ENCODE results near the gene CUL4A.

The CUL4A gene

DNA sequence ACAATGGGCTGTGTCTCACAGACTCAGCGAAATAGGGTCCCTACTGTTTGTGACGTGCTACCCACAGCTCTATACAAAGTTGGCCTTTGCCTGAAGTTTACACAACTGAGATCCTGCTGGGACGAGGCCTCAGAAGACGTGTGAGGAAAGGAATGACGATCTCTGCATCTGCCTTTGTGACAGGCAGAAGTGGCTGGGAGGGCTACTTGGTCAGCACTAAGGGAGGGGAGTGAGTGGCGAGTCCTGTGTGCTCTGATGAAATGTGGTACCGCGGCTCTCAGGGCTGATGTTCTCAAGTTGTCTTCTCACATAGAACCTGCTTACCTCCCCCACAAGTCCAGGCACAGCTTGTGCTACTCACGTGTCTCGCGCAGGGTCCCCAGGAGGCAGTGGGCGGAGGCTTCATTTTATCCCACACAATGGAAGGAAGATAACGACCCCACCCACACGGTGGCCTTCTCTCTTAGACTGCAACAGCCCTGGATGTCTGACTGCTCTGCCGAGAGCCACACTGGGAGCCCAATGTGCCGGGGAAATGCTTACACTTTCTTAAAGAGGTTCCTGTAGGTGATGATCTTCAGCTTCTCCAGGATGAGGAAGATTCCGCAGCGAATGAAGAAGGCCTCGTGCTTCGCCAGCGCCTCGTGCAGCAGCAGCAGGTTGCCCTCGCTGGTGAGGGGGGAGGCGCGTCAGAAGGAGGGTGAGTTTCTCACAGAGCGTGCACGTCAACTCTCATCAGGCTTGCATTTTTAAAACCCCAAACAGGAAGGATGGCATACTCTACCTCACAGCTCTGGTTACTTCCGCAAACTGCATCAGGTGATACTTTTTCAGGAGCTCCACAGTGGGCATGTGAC lies 29.8 kb upstream of the CUL4A start:
- no peak overlapping the region for H3K4me3 ChIP-seq (ENCODE audit: low read depth, low read length)
- TF ChIP-seq, protein P1, sequence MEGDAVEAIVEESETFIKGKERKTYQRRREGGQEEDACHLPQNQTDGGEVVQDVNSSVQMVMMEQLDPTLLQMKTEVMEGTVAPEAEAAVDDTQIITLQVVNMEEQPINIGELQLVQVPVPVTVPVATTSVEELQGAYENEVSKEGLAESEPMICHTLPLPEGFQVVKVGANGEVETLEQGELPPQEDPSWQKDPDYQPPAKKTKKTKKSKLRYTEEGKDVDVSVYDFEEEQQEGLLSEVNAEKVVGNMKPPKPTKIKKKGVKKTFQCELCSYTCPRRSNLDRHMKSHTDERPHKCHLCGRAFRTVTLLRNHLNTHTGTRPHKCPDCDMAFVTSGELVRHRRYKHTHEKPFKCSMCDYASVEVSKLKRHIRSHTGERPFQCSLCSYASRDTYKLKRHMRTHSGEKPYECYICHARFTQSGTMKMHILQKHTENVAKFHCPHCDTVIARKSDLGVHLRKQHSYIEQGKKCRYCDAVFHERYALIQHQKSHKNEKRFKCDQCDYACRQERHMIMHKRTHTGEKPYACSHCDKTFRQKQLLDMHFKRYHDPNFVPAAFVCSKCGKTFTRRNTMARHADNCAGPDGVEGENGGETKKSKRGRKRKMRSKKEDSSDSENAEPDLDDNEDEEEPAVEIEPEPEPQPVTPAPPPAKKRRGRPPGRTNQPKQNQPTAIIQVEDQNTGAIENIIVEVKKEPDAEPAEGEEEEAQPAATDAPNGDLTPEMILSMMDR (IDR thresholded peaks at IDR 0.05; ENCODE audit: borderline replicate concordance, insufficient read depth, low read depth, low read length), result no peak

DNA sequence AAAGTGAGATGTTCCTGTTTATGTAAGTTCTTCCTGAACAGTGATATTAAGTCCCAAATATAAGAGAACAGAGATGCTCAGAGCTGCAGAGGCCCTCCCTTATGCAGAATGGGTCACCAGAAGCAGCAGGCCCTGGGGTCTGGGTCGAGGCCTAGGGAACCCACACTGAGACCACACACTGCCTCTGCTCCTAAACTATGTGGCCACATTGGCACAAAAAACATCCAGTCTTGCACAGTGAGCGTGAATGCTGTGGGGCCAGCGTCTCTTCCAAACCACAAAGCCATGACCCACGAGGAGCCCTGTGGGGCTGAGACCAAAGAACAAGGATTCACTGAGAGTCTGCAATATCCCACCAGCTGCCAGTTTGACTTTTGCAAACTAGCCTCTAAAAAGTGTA lies 27.4 kb upstream of the CUL4A start:
- no peak overlapping the region for H3K4me3 ChIP-seq (ENCODE audit: low read depth, low read length)
- TF ChIP-seq, protein P1 (IDR thresholded peaks at IDR 0.05; ENCODE audit: borderline replicate concordance, insufficient read depth, low read depth, low read length), result no peak

GRCh38 chr13:113183450-113184129 lies 25.8 kb upstream of the CUL4A start:
- H3K4me3 ChIP-seq (ENCODE audit: low read depth, low read length), result no peak overlapping the region
- TF ChIP-seq, protein P1 (IDR thresholded peaks at IDR 0.05; ENCODE audit: borderline replicate concordance, insufficient read depth, low read depth, low read length), result no peak

DNA sequence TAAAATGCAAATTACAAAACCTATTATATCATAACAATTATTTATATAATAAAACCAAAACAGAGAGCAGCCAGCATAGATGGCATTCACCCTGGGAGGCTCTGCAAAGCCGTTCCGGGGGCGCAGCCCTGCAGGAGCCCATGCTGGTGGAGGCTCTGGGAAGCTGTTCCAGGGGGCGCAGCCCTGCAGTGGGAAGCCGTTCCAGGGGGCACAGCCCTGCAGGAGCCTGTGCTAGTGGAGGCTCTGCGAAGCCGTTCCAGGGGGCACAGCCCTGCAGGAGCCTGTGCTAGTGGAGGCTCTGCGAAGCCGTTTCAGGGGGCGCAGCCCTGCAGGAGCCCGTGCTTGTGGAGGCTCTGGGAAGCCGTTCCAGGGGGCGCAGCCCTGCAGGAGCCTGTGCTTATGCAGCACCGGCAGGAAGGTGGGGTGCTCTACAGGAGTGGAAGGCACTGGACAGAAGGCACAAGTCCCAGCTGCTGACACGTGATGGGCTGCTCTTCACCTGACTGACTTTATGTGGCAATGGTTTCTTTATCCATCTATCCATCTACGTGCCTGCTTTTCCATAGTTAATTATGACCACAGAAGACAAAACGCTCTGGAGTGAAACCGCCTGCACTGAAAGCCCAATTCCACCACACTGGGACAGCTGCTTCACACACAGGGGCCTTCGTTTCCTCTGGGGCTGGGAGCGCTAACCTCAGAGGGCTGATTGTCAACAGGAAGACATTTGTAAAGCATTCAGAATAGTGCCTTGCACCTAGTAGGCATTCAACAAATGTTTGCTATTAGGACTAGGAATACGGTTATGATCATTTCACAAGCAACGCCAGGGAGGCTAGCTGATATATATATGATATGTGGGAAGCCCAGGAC lies 24.6 kb upstream of the CUL4A start:
- TF ChIP-seq, protein P1 (IDR thresholded peaks at IDR 0.05; ENCODE audit: borderline replicate concordance, insufficient read depth, low read depth, low read length), result no peak
- H3K4me3 ChIP-seq (ENCODE audit: low read depth, low read length), result no peak overlapping the region

GRCh38 chr13:113186061-113186900 lies 23.1 kb upstream of the CUL4A start:
- TF ChIP-seq, protein P1 (IDR thresholded peaks at IDR 0.05; ENCODE audit: borderline replicate concordance, insufficient read depth, low read depth, low read length), result no peak
- H3K4me3 ChIP-seq (ENCODE audit: low read depth, low read length), result no peak overlapping the region

- no peak overlapping the region for H3K4me3 ChIP-seq (ENCODE audit: low read depth, low read length)
- TF ChIP-seq, protein P1 (IDR thresholded peaks at IDR 0.05; ENCODE audit: borderline replicate concordance, insufficient read depth, low read depth, low read length), result no peak
Observed at GRCh38 chr13:113187263-113187669, 22.1 kb upstream of the CUL4A start.

All from GM12875 (cell line).